HG03139 (cell line): ENCODE measurements around the gene PTPRJ.

Experiments
- ATAC-seq: cut with Tn5 transposase; IDR thresholded peaks from one replicate; pipeline ENCODE4 v1.9.1; 2021; ENCODE audit not compliant: unreplicated experiment

Gene PTPRJ

DNA sequence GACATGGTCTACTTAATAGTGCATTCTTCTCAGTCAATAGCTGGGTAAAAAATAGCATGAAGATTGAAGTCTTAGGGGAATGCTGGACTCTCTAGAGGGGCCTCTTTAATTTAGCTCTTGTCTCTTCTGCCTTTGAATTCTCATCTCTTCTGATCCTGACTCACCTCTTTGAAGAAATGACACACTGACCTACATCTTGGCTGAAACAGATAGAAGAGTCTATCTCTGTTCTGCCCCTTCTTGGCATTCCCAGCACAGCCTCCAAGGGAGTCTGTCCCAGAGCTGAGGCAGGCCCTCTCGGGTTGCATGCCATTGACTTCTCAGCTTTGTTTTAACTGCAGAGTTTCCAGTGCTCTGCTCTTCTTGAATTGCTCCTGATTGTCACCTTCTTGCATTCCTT lies 55.7 kb downstream of the PTPRJ start:
- ATAC-seq: no peak

DNA sequence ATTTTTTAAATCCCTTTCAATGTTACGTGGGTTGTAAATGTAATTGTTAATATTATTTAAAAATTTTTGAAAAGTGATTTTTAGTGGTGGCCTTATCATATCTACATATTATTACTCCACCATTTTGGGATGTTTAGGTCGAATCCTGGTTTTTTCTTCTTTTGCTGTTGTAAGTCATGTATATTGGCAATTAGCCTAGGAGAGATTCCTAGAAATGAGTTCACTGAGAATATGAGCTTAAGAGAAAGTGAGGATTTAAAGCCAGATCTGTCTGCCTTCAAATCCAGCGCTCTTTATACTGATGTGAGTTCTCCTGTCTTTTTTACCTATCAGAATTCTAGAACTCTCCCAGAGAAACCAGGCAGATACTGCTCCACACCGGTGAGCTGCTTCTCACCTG lies 56.1 kb downstream of the PTPRJ start:
- no peak for ATAC-seq

GRCh38 chr11:48037709-48038468 lies 57.5 kb downstream of the PTPRJ start:
- ATAC-seq: no peak

GRCh38 chr11:48040830-48041444 lies 60.6 kb downstream of the PTPRJ start:
- no peak for ATAC-seq

GRCh38 chr11:48041877-48042695 lies 61.7 kb downstream of the PTPRJ start:
- no peak for ATAC-seq

- no peak for ATAC-seq
Measured at GRCh38 chr11:48043111-48043990, 63.0 kb downstream of the PTPRJ start.

DNA sequence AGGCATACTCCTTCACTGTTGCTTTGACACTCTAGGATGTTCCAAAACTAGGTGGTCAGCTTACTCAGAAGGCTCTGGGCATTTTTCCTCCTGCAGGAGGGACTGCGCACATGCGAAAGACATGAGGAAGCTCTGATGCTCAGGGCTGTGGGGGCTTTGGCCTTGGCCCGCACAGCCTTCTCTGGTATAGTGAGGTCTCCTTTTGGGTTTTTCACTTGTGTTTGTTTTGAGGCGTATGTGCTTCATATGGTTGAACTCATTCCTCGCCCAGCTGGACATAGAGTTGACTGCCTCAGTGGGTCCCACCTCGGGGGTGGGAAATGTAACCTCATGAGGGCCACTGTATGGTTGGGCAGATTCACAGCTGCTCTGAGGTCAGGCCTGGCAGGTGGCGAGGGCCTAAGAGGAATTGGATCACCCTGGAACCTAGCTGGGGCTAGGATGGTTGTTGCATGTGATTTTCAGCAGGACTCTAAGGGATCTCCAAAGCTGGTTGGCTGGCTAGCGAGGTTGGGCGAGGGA lies 63.7 kb downstream of the PTPRJ start:
- ATAC-seq: no peak

DNA sequence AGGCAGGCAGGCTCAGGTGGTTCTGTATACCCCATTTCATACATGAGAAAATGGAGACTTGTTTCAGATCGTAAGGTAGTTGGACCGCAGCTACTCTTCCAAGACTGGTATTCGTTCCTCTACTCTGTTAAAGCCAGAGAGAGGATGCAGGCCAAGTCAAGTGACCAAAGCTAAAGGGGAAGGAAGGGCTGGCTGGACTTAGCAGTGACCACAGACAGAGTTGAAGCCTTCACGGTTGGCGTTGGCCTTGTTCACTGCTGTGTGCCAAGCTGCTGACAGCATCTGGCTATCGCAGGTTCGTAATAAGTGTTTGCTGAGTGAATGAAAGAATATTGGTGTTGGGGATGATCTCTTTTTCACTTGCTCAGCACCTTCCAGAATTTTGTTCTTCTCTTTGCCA lies 64.2 kb downstream of the PTPRJ start:
- no peak for ATAC-seq

DNA sequence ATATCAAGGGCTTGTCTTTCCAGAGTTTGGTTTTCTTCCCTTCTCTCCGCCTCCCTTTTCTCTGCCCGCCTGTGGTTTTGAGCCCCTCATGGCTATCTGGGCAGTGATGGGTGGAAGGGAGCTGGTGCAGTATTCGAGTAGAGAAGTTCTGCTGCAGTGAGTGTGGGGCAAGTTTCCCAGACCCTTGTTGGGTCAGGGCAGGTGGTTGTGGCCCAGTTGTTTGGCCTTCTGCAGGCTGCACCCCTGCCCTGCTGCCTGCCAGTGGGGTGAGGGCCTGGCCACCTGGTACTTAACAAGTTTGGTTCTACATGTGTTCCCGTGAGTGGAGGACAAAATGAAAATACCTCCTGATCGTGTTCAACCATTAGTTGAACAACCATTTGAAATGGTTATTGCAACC lies 65.2 kb downstream of the PTPRJ start:
- ATAC-seq: no peak

DNA sequence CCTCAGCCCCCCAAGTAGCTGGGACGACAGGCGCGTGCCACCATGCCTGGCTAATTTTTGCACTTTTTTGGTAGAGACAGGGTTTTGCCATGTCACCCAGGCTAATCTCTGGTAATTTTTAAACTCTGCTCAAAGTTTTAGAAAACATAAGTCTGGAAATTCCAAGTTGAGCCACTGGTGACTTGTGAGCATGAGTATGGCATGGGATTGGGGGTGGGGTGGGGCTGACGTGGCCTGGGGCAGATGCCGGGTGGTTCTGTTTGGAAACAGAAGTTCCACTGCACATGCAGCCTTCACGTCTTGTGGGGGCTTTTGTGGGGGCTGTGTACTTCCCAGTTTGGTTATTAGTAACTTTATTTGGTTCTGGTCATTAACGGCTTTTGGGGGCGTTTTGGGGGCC lies 67.3 kb downstream of the PTPRJ start:
- no peak for ATAC-seq

- ATAC-seq: no peak
Measured at GRCh38 chr11:48049036-48049435, 68.7 kb downstream of the PTPRJ start.

- no peak for ATAC-seq
Measured at GRCh38 chr11:48050304-48050703, 69.9 kb downstream of the PTPRJ start.

DNA sequence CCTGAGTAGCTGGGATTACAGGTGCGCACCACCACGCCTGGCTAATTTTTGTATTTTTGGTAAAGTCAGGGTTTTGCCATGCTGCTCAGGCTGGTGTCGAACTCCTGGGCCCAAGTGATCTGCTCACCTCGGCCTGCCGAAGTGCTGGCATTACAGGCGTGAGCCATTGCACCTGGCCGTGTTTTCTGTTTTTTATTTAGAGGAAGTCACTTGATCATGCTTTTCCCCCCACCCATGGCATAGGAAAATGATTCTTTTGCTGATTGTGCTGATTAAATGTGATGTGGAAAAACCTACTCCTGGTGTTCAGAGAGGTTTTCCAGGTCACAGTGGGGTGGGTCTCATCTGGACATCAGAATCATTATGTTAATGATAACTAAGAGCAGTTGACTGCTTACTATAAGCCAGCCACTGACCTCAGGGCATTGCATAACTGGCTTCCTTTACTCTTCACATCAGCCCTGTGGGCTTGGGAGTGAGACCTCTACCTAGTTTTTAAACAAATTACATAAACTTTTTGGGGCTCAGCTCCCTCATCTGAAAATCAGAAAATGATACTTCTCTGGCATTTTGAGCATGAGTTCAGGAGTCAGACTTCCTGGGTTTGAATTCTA lies 71.0 kb downstream of the PTPRJ start:
- ATAC-seq: no peak

GRCh38 chr11:48052183-48053044 lies 72.1 kb downstream of the PTPRJ start:
- no peak for ATAC-seq

GRCh38 chr11:48054994-48055291 lies 74.6 kb downstream of the PTPRJ start:
- ATAC-seq: no peak

GRCh38 chr11:48055292-48056132 lies 75.2 kb downstream of the PTPRJ start:
- no peak for ATAC-seq

DNA sequence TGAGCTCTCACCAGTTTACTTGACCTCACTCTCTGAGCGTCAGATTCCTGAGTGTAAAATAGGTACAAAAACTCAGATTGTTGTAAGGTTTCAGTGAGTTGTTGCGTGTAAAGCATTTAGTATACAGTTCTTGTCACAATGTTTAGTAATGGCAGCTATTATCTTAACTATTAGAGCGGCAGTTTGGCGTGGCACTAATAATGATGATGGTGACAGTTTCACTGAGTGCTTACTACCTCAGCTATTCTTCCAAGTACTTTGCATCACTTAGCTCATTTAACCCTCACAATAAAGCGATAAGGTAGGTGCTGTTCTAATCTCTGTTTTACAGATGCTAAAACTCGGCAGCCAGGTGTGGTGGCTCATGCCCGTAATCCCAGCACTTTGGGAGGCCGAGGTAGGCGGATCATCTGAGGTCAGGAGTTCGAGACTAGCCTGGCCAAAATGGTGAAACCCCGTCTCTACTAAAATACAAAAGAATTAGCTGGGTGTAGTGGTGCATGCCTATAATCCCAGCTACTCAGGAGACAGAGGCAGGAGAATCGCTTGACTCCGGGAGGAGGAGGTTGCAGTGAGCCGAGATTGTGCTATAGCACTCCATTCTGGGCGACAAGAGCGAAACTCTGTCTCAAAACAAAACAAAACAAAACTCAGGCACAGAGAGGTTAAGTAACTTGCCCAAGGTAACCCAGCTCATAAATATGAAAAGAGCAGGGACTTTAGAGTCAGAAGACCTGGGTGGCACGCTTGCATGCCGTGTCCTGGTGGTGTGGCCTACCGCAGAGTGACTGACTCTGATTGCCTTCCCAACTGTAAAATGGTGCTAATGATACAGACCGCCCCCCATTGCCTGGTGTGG lies 76.2 kb downstream of the PTPRJ start:
- no peak for ATAC-seq

- ATAC-seq: no peak
Measured at GRCh38 chr11:48058064-48058463, 77.7 kb downstream of the PTPRJ start.
